OCI-LY1 (cell line): ENCODE data around the gene ZNF718.
"Not testable (repeated sequence)": the region's sequence is repeated elsewhere in the genome, so short reads cannot be mapped to it uniquely, and the experiment has no call there.

Experiments used
- H2AFZ ChIP-seq: fragments of 200-600 bp; sonication (generic), shearing (Covaris generic); 2 replicates; pipeline ENCODE4 v1.6.0; 2014; ENCODE audit warnings: antibody characterized with exemption, mild to moderate bottlenecking, low read length
- H3F3A ChIP-seq: fragments of 200-600 bp; sonication (generic), shearing (Covaris generic); 2 replicates; pipeline ENCODE4 v1.6.0; 2014; ENCODE audit warnings: mild to moderate bottlenecking, antibody characterized with exemption, low read length, moderate library complexity; ENCODE audit not compliant: insufficient read depth
- H3K27ac ChIP-seq: fragments of 200-600 bp; sonication (generic); 2 replicates; pipeline ENCODE4 v1.5.1; 2014; ENCODE audit warnings: low read length, mixed run types, mild to moderate bottlenecking, low read depth; ENCODE audit not compliant: poor library complexity, severe bottlenecking
- H3K27me3 ChIP-seq: fragments of 200-600 bp; sonication (generic); 2 replicates; pipeline ENCODE4 v1.6.0; 2014; ENCODE audit warnings: antibody characterized with exemption, mild to moderate bottlenecking, low read length, moderate library complexity; ENCODE audit not compliant: insufficient read depth
- H3K36me3 ChIP-seq: fragments of 200-600 bp; sonication (generic); 2 replicates; pipeline ENCODE4 v1.6.1; 2014; ENCODE audit warnings: mild to moderate bottlenecking, antibody characterized with exemption, low read length, moderate library complexity, mixed read lengths; ENCODE audit not compliant: insufficient read depth
- H3K4me1 ChIP-seq: fragments of 200-600 bp; sonication (generic); 2 replicates; pipeline ENCODE4 v1.5.1; 2014; ENCODE audit warnings: mild to moderate bottlenecking, low read length, moderate library complexity; ENCODE audit not compliant: insufficient read depth, severe bottlenecking
- H3K4me2 ChIP-seq: fragments of 200-600 bp; sonication (generic), shearing (Covaris generic); 2 replicates; pipeline ENCODE4 v1.6.1; 2014; ENCODE audit warnings: low read length
- H3K4me3 ChIP-seq: fragments of 200-600 bp; sonication (generic); 2 replicates; pipeline ENCODE4 v1.5.1; 2014; ENCODE audit warnings: low read length, low read depth, mild to moderate bottlenecking, mixed read lengths; ENCODE audit not compliant: poor library complexity, severe bottlenecking
- H3K79me2 ChIP-seq: fragments of 200-600 bp; shearing (Covaris generic); 2 replicates; pipeline ENCODE4 v1.6.1; 2016; ENCODE audit warnings: mixed run types, low read length, mixed read lengths; ENCODE audit not compliant: insufficient read depth
- H3K9ac ChIP-seq: fragments of 200-600 bp; sonication (generic), shearing (Covaris generic); 2 replicates; pipeline ENCODE4 v1.6.1; 2014; ENCODE audit warnings: mild to moderate bottlenecking, low read length, mixed read lengths
- H3K9me2 ChIP-seq: fragments of 200-600 bp; sonication (generic), shearing (Covaris generic); 2 replicates; pipeline ENCODE4 v1.6.1; 2014; ENCODE audit warnings: low read depth, mild to moderate bottlenecking, low read length, mixed read lengths
- H3K9me3 ChIP-seq: fragments of 200-600 bp; shearing (Covaris generic); 2 replicates; pipeline ENCODE4 v1.6.1; 2014; ENCODE audit warnings: low read length, mixed read lengths
- H4K20me1 ChIP-seq: fragments of 200-600 bp; sonication (generic), shearing (Covaris generic); 2 replicates; pipeline ENCODE4 v1.6.0; 2016; ENCODE audit warnings: mild to moderate bottlenecking, low read length; ENCODE audit not compliant: insufficient read depth
- EZH2 ChIP-seq: fragments of 200-600 bp; sonication (generic), shearing (Covaris generic); IDR thresholded peaks from 2 replicates; pipeline ENCODE4 v1.8.0; 2017; ENCODE audit warnings: borderline replicate concordance, mixed run types, mild to moderate bottlenecking, antibody characterized with exemption, low read length, moderate library complexity, mixed read lengths
- TF ChIP-seq, protein P1 (sequence below): fragments of 200-600 bp; sonication (generic), shearing (Covaris generic); IDR thresholded peaks from 2 replicates; pipeline ENCODE4 v1.5.1; 2017; ENCODE audit warnings: mild to moderate bottlenecking, antibody characterized with exemption, low read length, moderate library complexity, mixed read lengths

The ZNF718 gene

DNA sequence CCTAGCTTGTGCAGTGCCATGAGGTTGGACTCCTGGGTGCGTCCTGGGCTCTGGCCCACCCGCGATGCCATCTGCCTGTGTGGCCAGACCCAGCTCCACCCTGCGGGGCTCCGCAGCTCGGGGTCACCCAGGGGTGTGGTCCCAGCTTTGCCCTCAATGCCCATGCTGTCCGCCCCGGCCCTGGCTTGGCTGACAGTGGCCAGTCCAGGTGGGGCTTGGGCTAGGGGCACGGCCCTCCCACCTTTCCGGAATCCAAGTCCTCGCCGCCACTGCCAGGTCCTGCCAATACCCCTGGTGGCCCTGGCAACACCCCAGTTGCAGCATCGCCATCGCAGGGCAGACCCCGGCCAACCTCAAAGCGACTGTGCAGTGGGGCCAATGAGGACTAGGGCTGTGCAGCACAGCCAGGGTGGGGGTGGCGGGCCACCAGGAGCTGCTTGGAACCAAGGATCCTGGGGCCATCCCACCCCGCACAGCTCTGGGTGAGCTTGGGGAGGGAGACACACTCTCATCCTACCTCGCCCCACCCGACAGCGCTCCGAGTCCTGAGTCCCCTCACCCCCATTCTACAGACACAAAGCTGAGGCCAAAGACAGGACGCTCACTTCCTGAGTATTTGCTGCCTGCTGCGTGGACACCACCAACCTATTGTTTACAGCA lies 80.9 kb downstream of the ZNF718 start:
- H2AFZ ChIP-seq = no peak overlapping the region
- no peaks in the 10 kb centered on the region for H3F3A ChIP-seq
- H4K20me1 ChIP-seq = no peaks in the 10 kb centered on the region
- no peak overlapping the region for H3K4me3 ChIP-seq
- H3K9me3 ChIP-seq = no peaks in the 10 kb centered on the region
- no peaks in the 10 kb centered on the region for H3K27me3 ChIP-seq
- H3K9ac ChIP-seq = no peak overlapping the region
- no peaks in the 10 kb centered on the region for H3K9me2 ChIP-seq
- no peak overlapping the region for H3K27ac ChIP-seq
- no peak for TF ChIP-seq EZH2
- TF ChIP-seq, protein P1, sequence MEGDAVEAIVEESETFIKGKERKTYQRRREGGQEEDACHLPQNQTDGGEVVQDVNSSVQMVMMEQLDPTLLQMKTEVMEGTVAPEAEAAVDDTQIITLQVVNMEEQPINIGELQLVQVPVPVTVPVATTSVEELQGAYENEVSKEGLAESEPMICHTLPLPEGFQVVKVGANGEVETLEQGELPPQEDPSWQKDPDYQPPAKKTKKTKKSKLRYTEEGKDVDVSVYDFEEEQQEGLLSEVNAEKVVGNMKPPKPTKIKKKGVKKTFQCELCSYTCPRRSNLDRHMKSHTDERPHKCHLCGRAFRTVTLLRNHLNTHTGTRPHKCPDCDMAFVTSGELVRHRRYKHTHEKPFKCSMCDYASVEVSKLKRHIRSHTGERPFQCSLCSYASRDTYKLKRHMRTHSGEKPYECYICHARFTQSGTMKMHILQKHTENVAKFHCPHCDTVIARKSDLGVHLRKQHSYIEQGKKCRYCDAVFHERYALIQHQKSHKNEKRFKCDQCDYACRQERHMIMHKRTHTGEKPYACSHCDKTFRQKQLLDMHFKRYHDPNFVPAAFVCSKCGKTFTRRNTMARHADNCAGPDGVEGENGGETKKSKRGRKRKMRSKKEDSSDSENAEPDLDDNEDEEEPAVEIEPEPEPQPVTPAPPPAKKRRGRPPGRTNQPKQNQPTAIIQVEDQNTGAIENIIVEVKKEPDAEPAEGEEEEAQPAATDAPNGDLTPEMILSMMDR = no peak
- no peak overlapping the region for H3K4me2 ChIP-seq
- no peaks in the 10 kb centered on the region for H3K4me1 ChIP-seq
- H3K36me3 ChIP-seq = no peaks in the 10 kb centered on the region
- no peaks in the 10 kb centered on the region for H3K79me2 ChIP-seq

DNA sequence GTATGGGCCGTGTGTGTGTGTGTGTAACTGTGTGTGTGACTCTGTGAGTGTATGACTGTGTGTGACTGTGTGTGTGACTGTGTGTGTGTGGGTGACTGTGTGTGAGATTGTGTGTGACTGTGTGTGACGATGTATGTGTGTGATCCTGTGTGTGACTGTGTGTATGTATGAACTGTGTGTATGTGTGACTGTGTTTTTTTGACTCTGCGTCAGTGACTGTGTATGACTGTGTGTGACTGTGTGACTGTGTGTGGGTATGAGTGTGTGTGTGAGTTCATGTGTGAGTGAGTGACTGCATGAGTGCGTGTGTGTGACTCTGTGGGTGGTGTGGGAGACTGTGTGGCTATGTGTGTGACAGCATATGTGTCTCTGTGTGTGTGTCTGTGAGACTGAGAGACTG lies 81.8 kb downstream of the ZNF718 start:
- Histone ChIP-seq H3K4me3 (no peak overlapping the region), H3K27ac (no peak overlapping the region), H3K9ac (no peak overlapping the region), H3K79me2 (no peaks in the 10 kb centered on the region), H3K9me3 (no peaks in the 10 kb centered on the region), H3K9me2 (no peaks in the 10 kb centered on the region), H4K20me1 (no peaks in the 10 kb centered on the region), H3K36me3 (no peaks in the 10 kb centered on the region), H3K4me2 (no peak overlapping the region), H3F3A (no peaks in the 10 kb centered on the region), H3K4me1 (peaks cover 4% of the 10 kb centered on the region), H3K27me3 (no peaks in the 10 kb centered on the region), H2AFZ (no peak overlapping the region)
- no peak for TF ChIP-seq EZH2
- TF ChIP-seq, protein P1 = no peak

DNA sequence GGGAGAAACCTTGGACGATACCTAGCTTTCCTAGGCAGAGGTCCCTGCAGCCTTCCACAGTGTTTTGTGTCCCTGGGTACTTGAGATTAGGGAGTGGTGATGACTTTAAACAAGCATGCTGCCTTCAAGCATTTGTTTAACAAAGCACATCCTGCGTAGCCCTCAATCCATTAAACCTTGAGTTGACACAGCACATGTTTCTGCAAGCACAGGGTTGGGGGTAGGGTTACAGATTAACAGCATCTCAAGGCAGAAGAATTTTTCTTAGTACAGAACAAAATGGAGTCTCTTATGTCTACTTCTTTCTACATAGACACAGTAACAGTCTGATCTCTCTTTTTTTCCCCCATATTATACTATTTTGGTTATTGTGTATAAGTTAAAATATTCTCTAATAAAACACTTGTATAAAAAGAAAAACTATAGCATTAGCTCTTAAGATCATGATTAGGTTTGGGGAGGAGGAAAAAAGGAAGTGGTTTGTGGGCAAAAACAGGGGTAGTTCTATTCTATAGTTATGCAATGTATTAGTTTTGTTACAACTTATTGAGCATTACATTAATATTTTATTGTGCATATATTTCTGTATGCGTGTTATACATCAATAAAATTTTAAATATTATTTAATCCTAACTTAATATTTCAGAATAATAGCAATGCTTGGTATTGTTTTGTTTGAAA lies 84.3 kb downstream of the ZNF718 start:
- not testable (repeated sequence) for H3K27me3 ChIP-seq, H3K9ac ChIP-seq, H3K9me2 ChIP-seq, H3K4me3 ChIP-seq, H4K20me1 ChIP-seq, H3K9me3 ChIP-seq, H2AFZ ChIP-seq, H3K27ac ChIP-seq, H3K79me2 ChIP-seq, H3K4me2 ChIP-seq, H3F3A ChIP-seq, H3K36me3 ChIP-seq
- H3K4me1 ChIP-seq = peaks cover 10% of the 10 kb centered on the region

- no peaks in the 10 kb centered on the region for H3K27me3 ChIP-seq
- H2AFZ ChIP-seq = no peak overlapping the region
- no peaks in the 10 kb centered on the region for H3F3A ChIP-seq
- no peak overlapping the region for H3K9ac ChIP-seq
- H3K4me1 ChIP-seq = peaks cover 10% of the 10 kb centered on the region
- H3K9me3 ChIP-seq = no peaks in the 10 kb centered on the region
- TF ChIP-seq EZH2 = no peak
- TF ChIP-seq, protein P1 = no peak
- no peaks in the 10 kb centered on the region for H4K20me1 ChIP-seq
- no peak overlapping the region for H3K27ac ChIP-seq
- H3K79me2 ChIP-seq = no peaks in the 10 kb centered on the region
- no peaks in the 10 kb centered on the region for H3K36me3 ChIP-seq
- no peaks in the 10 kb centered on the region for H3K9me2 ChIP-seq
- H3K4me3 ChIP-seq = no peak overlapping the region
- H3K4me2 ChIP-seq = no peak overlapping the region
These were observed 86.8 kb downstream of the ZNF718 start for GRCh38 chr4:211033-211511.
